Measurements from ENCODE around the gene TCN2.
"Not testable (repeated sequence)": the region's sequence is repeated elsewhere in the genome, so short reads cannot be mapped to it uniquely, and the experiment has no call there.

TCN2 gene

DNA sequence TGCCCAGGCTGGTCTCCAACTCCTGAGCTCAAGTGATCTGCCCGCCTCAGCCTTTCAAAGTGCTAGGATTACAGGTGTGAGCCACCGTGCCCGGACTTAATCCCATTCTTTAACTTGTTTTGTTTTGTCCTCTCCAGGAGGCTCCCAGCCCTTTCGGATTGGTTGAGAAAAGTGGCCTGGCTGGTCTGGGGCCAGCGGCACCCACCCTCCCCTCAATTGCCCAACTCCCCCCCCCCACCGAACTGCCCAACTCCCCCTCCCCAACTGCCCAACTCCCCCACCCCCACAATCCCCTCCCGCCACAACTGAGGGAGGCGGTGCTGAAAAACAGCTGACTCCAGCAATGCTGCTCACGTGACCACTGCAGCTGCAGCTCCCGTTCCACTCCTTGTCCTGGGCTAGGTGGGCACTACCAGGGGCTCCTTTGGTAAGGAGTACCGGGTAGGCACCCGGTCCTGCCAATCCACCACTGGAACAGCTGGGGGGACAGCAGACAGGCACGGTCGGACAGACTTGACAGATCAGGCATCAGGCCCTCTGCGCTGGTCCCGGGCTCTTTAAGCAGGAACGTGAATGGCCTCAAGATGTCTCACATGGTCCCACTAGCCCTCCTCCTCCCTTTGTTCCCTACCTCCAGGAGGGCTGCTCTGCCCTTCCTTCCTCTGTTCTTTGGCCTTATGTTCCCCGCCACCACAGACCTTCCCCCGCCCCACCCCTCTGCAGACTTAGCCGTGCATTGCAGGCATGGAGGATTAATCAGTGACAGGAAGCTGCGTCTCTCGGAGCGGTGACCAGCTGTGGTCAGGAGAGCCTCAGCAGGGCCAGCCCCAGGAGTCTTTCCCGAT, at the start of gene TCN2:
TSS of gene TCN2 (plus strand) at position 720 of the 845 bp plus-strand sequence. CDS start 158 bp downstream, outside the sequence.
- no peak for DNase-seq

DNA sequence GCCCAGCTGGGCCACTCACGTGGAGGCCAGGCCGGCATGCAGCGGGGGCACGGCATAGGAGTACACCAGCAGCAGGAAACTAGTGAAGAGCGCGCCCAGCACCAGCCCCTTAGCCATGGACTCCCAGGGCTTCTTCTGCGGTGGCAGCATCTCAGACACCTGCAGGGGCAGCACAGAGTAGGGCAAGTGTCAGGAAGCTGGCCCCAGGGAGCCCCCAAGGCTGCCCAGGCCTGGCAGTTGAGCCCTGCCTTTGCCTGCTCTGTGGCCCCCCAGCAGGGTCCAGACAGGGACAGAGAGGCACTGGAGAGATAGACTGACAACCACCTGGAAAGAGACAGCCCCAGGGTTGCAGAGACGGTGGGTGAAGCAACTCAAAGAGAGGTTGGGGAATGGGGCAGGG, 49.7 kb upstream of the TCN2 start:
- DNase-seq: no peak

DNA sequence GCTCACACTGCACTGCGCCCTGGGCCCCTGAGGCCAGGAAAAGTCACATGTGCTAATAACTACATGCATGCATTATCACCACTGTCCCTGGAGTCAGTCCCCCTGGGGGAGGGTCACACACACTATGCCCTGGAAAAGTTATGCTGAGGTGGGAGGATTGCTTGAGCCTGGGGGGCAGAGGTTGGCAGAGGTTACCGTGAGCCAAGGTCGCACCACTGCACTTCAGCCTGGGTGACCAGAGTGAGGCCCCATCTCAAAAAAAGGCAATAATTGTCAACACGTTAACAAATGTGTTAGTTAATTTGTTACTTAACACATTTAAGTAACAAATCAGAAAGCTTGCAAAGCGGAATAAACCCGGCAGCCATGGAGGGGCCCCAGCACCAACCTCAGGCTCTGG, 47.1 kb upstream of the TCN2 start:
- DNase-seq: no peak

DNA sequence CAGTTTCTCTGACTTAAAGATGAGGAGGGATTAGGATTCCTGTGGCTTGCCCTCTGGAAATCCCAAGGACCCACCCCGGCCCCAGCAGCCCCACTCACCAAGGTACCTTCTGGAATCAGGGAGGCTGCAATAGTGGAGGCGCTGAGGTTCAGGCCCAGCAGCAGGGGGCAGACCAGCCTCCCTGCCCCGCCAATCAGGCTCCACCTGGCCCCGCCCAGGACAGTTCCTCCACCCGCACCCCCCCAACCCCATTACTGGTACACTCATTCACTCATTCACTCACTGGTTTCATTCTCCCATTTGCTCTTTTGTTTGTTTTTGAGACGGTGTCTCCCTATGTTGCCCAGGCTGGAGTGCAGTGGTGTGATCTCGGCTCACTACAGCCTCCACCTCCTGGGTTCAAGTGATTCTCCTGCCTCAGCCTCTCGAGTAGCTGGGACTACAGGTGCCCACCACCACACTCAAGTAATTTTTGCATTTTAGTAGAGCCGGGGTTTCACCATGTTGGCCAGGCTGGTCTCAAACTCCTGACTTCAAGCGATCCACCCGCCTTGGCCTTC, 46.3 kb upstream of the TCN2 start:
- DNase-seq: not testable (repeated sequence)

DNA sequence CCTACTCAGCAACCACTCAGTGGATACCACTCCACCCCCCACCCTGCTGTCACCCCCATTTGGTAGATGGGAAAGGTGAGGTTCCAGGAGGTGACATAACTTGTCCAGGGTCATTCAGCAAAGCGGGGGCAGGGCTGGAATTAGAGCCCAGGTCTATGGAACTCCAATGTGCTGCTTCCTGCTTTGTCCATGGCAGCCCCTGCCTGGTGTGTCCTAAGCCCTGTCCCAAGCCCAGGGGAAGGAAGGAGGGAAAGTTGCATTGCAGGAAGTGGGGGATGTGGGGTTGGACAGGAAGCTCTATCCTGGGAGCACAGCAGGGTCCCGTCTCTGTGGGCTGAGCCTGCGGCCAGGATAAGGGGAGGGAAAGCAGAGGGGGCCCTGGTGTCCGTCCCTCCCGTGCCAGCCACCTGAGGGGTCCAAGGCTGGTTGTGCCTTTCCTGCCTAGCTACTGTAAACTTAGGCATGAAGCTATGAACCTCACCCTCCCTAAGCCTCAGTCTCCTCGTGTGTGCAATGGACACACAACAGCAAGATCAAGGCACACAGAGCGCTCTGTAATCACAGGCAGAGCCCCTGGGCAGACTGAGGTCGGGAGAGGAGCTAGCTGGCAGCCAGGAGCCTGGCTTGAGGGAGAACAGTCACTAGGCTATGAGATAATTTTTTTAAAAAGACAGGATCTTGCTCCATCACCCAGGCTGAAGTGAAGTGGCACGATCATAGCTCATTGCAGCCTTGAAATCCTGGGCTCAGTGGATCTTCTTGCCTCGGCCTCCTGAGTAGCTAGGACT, 45.4 kb upstream of the TCN2 start:
- no peak for DNase-seq

DNA sequence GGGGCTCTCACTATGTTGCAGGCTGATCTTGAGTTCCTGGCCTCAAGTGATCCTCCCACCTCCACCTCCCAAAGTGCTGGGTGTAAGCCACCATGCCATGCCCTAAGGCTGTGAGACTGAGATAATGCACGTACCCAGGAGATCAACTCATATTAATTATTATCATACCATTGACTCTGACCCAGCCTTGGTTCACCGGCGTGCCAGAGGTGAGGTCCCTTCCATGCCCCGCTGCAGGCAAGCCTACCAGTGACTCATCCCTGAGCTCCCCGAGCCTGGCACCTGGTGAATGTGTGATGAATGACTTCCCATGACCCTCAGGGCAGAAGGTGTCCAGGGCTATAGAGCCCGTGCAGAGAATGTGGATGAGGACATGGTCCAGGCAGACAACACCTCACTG, 44.6 kb upstream of the TCN2 start:
- no peak for DNase-seq

DNA sequence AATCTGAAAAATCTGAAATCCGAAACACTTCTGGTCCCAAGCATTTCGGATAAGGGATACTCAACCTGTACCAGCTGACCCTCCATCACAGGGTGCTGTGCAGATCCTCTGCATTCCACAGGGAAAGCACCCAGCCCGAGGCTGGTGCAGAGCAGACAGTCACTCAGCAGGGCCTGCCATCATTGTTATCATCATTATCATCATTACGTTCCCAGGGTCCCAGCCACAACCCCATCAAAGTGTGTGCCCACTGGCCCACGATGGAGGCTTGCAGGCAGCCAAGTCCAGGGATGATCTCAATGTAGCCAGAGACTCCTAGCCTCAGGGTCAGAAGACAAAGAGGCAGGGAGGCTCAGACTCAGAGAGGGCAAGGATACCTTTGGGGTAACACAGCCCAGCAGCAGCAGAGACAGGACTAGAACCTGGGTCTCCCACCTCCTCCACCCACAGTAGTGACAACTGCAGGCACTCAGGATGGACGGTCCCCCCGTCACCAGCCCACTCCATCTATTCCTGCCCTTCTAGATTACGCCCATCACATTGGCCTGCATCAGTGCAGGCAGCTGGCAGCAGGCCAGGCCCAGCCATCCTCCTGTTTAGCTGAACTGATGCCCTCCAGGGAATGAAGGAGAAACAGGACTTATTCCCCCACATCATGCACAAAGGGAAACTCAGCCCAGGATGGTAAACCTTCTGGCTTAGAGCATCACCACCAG, 42.8 kb upstream of the TCN2 start:
- DNase-seq: no peak

DNA sequence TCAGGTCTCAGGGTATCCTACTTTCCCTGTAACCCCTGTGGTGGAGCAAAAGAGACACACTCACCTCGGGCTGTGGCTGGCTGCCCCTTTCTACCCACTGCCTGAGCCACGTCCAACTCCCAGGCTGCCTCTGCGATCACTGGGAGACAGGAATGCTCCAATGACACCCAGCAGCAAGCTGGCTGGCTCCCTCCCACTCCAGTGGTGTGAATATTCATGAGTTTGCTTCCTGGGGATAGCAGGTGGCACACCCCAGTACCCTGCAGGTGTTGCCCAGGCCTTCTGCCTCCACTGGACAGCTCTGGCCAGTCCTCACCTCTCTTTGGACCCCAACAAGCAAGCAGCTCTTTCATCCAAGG, 42.2 kb upstream of the TCN2 start:
- no peak for DNase-seq

DNA sequence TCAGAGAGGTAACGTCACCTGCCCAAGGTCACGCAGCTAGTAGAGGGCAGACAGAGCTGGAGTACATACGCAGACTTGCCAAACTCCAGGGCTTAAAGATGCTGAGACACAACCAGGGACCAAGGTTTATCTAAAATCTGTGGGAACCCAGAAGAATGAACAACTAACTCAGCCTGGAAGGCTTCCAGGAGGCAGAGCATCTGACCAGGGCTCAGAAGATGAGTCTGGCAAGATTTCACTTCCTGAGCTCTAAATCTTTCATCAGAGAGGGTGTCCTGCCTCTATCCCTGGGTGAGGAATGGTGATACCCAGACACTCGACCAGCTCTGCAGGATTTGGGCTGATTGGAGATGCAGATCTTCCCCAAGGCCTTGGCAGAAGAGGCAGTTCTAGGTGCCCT, 41.6 kb upstream of the TCN2 start:
- DNase-seq: no peak

DNA sequence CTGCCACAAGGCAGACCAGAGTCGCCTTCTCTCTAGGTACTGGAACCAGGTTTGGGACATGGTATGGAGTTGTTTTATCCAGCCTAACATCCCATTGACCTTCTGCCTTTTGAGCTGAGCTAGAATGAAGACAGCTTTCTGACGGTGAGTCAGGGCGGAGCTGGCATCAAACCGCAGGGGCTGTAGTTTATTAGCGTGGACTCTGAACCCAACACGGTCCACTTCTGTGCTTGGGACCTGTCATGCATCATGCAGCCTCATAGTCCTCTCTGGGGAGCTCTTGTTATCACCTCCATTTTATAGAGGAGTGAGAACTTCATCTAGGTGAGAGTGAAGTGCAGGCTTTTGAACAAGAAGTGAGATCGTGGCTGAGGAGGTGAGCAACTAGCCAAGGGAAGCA, 40.8 kb upstream of the TCN2 start:
- no peak for DNase-seq

DNA sequence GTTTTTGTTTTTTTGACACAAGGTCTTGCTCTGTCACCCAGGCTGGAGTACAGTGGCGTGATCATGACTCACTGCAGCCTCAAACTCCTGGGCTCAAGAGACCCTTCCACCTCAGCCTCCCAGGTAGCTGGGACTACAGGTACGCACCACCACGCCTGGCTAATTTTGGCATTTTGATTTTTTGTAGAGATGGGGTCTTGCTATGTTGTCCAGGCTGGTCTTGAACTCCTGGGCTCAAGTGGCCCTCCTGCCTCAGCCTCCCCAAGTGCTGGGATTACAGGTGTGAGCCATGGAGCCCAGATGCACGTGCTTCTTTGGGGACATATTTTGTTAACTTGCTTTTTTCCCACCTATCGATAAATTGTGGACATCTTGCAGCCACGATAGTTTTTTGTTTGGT, 39.7 kb upstream of the TCN2 start:
- DNase-seq: not testable (repeated sequence)

DNA sequence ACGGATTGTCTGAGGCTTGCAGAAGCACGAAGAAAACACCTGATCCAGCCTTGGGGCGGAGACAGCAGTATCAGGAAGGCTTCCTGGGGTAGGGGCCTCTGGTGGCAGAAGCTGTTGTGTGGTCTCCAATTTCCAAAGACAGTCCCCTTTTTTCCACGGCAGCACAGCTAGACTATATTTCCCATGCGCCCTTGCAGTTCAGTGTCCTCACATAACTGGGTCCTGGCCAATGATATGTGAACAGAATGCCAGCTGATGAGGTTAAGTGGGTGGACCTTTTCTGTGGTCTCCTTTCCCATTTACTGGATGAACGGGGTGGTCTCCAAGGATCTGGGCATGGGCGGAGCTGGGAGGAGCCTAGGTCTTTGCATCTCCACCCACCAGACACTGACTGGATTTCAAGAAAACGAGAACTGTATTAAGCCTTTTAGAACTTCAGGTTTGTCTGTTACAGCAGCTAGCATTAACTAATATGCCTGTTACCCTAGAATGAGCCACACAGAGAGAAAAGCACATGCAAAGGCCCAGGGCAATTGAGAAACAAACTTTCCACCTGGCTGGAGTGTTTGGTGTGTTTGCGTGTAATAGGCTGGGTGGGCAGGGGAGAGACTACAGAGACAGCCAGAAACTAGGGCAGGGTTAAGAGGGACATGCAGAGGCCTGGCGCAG, 38.7 kb upstream of the TCN2 start:
- no peak for DNase-seq

DNA sequence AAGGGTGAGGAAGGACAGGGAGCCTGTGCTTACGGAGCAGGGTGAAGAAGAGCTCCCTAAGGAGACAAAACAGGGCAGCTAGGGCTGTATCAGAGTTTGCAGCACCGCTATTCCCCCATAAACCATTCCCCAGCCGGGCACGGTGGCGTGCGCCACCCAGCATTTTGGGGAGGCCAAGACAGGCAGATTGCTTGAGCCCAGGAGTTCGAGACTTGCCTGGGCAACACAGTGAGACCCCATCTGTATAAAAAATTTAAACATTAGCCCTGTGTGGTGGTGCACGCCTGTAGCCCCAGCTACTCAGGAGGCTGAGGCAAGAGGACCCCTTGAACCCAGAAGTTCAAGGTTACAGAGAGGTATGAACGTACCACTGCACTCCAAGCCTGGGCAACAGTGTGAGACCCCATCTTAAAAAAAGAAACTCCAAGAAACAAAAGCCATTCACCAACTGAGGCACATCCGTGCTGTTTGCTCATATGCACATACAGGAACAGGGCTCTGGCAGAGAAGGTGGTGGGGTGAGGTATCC, 37.2 kb upstream of the TCN2 start:
- no peak for DNase-seq

DNA sequence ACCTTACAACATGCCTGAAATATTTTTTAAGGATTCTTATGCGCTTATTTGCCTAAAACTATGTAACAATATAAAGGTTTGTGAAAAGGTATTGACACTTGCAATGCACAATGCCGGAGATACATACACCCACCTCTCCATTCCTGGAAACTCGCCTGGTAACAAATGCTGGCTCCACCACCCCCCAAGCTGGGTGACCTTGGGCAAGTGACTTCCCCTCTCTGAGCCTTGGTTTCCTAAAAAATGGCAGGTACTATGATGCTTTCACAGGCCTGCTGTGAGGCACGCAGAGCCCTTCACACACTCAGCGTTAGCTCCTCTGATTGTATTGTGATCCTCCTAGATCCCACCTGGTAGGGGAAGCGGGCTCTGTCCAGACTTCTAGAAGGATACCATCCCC, 34.8 kb upstream of the TCN2 start:
- no peak for DNase-seq

DNA sequence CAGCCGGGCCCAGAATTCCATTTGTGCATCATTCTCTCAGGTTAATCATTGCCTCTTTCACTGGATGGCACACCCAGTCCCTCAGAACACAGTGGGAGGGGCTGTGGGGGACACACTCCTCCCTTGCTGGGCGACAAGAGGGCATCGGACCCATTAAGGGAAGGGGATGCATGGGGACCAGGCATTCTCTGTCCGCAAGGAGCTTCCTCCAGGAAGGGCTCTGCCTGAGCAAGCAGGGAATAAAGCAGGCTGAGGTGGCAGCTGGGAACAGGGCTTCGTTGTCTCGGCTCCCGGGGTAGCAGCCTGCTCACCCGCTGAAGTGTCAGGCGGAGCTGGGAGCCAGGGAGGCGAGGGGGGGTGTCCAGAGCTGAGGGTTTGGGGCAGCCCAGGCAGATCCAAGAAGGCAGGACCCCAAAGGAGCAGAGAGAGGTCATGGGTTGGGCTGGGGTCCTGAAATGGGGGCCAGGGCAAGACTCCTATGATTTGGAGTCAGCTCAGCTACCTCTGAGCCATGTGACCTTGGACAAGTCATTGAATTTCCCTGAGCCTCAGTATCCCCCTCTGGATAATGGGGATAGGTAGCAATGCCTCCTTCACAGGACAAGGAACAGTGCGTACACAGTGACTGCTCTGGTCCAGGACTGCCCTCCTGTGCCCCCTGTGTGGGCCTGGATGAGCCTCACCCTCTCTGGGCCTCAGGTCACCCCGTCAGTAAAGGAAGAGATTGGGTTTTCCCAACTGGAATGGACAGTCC, 34.0 kb upstream of the TCN2 start:
- no peak for DNase-seq

DNA sequence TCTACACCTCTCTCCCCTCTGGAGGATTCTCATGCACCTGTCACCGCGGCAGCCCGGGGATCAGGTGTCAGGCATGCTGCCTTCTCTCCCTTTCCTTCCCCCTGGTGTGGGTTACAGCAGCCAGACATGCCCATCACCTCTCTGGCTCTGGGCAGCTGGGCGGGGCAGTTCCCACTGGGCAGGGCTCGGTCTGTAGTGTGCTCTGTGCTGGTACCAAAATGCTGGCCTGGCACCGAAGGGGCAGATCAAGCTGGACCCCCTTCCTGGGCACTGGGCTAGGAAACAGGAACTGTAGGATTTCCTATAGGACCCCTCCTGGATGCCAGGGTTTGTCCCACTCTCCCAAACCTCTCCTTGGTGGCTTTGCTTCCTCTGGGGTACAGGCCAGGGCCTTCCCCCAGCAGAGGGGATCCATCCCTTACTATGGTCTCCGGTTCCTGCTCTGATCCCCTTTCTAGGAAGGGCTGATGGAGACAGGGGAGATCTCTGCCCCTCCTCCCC, 33.3 kb upstream of the TCN2 start:
- no peak for DNase-seq

DNA sequence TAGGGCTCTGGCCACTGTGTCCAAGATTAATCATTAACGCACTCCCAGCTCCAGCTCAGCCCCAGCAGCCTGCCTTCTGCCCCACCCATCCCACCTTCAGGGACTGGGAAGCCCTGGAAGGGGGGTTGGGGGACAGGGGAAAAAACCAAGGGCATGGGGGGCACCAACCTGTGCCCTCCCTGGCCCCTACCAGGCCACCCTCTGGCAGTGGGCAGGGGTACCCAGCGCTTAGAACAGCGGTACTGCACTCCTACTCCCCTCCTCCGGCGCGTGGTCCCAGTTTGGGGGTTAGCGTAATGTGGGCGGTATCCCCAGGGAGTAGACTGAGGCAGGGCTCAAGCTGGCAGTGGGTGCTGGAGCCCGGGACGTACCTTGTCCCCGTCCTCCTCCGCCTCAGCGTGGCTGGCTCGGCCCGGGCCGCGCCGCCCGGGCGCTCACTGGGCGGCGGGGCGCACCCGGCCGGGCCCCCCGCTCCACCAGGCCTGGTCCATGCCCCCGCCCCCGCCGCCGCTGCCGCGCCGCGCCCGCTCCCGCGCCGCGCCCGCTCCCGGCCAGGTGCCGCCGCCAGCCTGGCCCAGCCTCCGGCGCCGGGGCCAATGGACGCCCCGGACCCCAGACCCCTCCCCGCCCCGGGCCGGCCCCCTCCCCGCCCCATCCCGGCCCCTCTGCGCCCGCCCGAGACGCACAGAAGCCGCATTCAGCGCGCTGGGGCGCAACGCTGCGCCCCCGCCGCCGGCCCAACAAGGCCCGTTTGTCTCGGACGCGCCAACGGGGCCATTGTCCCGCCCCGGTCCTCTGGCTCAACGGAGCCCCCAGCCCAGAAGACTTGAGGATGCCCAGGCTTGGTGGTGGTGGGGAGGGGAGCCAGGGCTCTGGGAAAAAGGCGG, 32.6 kb upstream of the TCN2 start, which contains the start of gene GAL3ST1:
TSS of gene GAL3ST1 (minus strand) at position 571 of the 887 bp plus-strand sequence. CDS start 17,273 bp downstream, outside the sequence.
- no peak for DNase-seq

DNA sequence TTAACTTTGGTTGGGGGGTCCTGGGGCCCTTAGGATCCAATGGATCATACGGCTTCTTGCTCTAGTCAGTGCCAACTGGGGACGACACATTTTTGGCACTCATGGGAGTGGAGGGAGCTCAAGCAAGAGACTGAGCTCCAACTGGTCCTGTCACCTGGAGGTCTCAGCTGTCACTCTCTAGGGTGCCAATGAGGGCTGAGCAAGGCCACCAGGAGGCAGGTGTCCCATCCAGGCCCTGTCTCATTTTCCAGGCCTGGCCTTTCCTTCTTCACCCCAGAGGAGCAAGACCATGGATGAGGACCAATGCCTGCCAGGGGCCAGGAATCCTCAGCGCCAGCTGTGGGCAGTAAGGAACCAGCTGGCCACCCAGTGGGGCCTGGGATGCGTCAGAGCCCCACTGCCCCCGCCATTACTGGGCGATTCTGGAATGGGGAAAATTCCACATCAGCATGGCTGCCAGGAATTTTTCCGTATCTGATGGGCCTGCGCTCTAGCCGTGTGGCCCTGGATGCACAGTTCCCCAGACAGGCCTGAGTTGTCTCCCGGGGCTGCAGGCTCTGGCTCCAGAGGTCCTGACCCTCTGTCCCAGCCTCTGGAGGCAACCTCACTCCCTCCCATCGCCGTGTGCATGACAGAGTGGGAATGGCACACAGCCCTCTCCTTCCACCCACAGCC, 31.8 kb upstream of the TCN2 start:
- no peak for DNase-seq

DNA sequence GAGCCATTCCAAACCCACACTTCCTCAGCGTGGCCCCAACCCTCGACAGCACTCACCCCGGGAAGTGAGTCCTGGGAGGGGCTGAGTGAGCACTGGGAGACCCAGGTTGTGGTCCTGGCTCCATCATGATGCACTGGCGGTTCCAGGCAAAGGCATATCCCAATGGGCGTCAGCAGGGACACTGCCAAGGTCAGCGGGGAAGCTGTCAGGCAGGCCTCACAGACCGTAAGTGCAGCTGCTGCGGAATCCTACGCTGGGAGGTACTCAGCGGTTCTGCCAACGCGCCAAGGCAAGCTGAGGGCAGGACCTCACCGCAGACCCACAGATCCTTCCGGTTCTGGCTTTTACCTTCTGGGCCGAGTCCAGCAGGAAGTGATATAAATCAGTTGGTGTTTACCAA, 31.1 kb upstream of the TCN2 start:
- no peak for DNase-seq

DNA sequence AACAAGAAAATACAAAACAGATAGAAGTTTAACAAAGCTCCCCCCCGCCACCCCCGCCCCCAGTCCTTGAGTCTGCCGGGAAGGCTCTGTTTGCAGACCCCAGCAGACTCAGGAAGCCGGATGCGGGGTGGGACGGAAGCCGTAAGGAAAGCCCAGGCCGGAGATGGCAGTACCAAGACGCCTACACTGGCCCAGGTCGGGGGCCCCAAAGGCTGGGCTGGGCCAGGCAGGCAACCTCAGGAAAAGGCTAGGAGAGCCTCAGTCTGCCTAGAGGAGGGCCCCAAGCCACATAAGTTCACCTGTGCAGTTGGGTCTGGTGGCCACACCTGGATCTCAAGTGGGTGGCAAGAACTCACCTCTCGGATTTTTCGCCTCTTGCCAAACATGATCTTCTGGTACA, 28.5 kb upstream of the TCN2 start:
- DNase-seq: no peak

Data from GDM1 (cell line).